ENCODE results near the gene SORCS1.

DNA sequence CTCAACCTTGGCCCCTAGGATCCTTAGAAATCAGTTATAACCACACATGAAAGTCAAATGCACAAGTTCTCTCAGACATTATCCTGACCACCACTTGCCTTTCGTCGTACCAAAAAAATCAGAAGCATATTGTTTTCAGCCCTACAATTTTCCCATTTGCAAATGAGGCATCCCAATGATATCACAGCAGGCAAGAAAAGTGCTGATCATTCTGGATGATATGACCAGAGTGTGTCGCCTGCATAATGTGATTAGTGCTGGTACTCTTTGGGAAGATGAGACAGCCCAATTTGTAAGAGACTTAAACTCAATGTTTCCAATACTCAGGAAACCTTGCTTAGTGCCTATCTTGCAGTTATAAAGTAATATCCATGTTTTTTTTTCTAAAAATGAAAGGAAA lies 168.0 kb downstream of the SORCS1 start:
- TF ChIP-seq, protein P1, sequence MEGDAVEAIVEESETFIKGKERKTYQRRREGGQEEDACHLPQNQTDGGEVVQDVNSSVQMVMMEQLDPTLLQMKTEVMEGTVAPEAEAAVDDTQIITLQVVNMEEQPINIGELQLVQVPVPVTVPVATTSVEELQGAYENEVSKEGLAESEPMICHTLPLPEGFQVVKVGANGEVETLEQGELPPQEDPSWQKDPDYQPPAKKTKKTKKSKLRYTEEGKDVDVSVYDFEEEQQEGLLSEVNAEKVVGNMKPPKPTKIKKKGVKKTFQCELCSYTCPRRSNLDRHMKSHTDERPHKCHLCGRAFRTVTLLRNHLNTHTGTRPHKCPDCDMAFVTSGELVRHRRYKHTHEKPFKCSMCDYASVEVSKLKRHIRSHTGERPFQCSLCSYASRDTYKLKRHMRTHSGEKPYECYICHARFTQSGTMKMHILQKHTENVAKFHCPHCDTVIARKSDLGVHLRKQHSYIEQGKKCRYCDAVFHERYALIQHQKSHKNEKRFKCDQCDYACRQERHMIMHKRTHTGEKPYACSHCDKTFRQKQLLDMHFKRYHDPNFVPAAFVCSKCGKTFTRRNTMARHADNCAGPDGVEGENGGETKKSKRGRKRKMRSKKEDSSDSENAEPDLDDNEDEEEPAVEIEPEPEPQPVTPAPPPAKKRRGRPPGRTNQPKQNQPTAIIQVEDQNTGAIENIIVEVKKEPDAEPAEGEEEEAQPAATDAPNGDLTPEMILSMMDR (IDR thresholded peaks at IDR 0.05; ENCODE audit: poor library complexity) = no peak
- TF ChIP-seq EZH2phosphoT487 (IDR thresholded peaks at IDR 0.05; ENCODE audit: low read depth, severe bottlenecking, unreplicated experiment) = no peak
- TF ChIP-seq EZH2 (IDR thresholded peaks at IDR 0.05; ENCODE audit: borderline replicate concordance) = no peak
